CD4-positive, CD25-positive, alpha-beta regulatory T cell (primary cell): ENCODE measurements around the gene LRRC73. TPM values are rescaled to one million over a fixed set of nuclear protein-coding genes. Genes with fewer than 3 reads are reported as not detected.
"Not testable (repeated sequence)": the region's sequence is repeated elsewhere in the genome, so short reads cannot be mapped to it uniquely, and the experiment has no call there.

Source experiments
- ATAC-seq, 2 donors: fragments of 150-1000 bp; cut with Tn5 transposase; one replicate each; pipeline ENCODE4 v1.10.0; 2021; ENCODE audit warnings: low read depth in 2 of 2, moderate number of reproducible peaks in 2 of 2, moderate library complexity in 1 of 2
- DNase-seq, 3 donors: peaks; one replicate each; pipeline versions ENCODE4 v3.0.0 to v3.0.0-alpha.2; 2012 to 2022; ENCODE audit warnings: mixed read lengths in 1 of 3
- H3K27ac ChIP-seq: one replicate; pipeline ENCODE4 v1.7.0; 2013; ENCODE audit warnings: mild to moderate bottlenecking, low read length; ENCODE audit not compliant: insufficient read depth, poor library complexity, severe bottlenecking
- H3K27me3 ChIP-seq: one replicate; pipeline ENCODE4 v1.7.0; 2013; ENCODE audit warnings: low read length; ENCODE audit not compliant: control insufficient read depth, insufficient read depth
- H3K36me3 ChIP-seq: one replicate; pipeline ENCODE4 v1.7.0; 2013; ENCODE audit warnings: mild to moderate bottlenecking, low read length, moderate library complexity; ENCODE audit not compliant: control insufficient read depth, insufficient read depth
- H3K4me1 ChIP-seq: 2 replicates; pipeline ENCODE4 v1.7.0; 2013; ENCODE audit warnings: mild to moderate bottlenecking, low read length; ENCODE audit not compliant: insufficient read depth, control insufficient read depth, poor library complexity, severe bottlenecking
- H3K4me3 ChIP-seq: one replicate; pipeline ENCODE4 v1.7.0; 2013; ENCODE audit warnings: low read depth, mild to moderate bottlenecking, low read length, moderate library complexity
- H3K9me3 ChIP-seq, 2 experiments: 1 replicate in 1 of 2; 2 replicates in 1 of 2; pipeline ENCODE4 v1.7.0; 2013; ENCODE audit warnings: low read length in 2 of 2, mild to moderate bottlenecking in 1 of 2, moderate library complexity in 1 of 2; ENCODE audit not compliant: control insufficient read depth in 2 of 2
- H3K27ac Mint-ChIP-seq, 3 donors: one replicate each; pipeline ENCODE4 v1.8.0; 2020 to 2022; ENCODE audit warnings: mild to moderate bottlenecking in 3 of 3, mixed read lengths in 3 of 3, moderate library complexity in 2 of 3
- H3K27me3 Mint-ChIP-seq: one replicate; pipeline ENCODE4 v1.8.0; 2022; ENCODE audit warnings: mild to moderate bottlenecking, mixed read lengths
- H3K36me3 Mint-ChIP-seq: one replicate; pipeline ENCODE4 v1.8.0; 2020; ENCODE audit warnings: mixed read lengths
- H3K4me1 Mint-ChIP-seq, 4 donors: one replicate each; pipeline ENCODE4 v1.8.0; 2020 to 2022; ENCODE audit warnings: mixed read lengths in 4 of 4, mild to moderate bottlenecking in 1 of 4
- H3K4me3 Mint-ChIP-seq, 4 donors: one replicate each; pipeline ENCODE4 v1.8.0; 2020 to 2022; ENCODE audit warnings: mild to moderate bottlenecking in 4 of 4, mixed read lengths in 4 of 4, moderate library complexity in 3 of 4
- H3K9me3 Mint-ChIP-seq, 7 donors: one replicate each; pipeline ENCODE4 v1.8.0; 2020 to 2022; ENCODE audit warnings: mixed read lengths in 7 of 7, mild to moderate bottlenecking in 3 of 7, moderate library complexity in 2 of 7
- polyA plus RNA-seq, 4 donors: library from polyadenylated mRNA; unstranded; fragments of 300-500 nt; fragmentation: Illumina TruSeq; gene quantifications; one replicate each; pipeline ENCODE4 v1.2.3, GENCODE V29; 2021
- total RNA-seq: library from RNA; stranded (reverse); gene quantifications from one replicate; pipeline ENCODE4 v1.2.3, GENCODE V29; 2022

Gene LRRC73
- total and polyA plus RNA-seq, 5 donors from 2014 or later: 0.30 TPM; not detected in 4

GRCh38 chr6:43539409-43539808 lies 29.3 kb upstream of the LRRC73 start:
- not testable (repeated sequence) for H3K4me1 ChIP-seq, H3K27me3 Mint-ChIP-seq
- peaks cover 23% of the 10 kb centered on the region for H3K36me3 Mint-ChIP-seq

DNA sequence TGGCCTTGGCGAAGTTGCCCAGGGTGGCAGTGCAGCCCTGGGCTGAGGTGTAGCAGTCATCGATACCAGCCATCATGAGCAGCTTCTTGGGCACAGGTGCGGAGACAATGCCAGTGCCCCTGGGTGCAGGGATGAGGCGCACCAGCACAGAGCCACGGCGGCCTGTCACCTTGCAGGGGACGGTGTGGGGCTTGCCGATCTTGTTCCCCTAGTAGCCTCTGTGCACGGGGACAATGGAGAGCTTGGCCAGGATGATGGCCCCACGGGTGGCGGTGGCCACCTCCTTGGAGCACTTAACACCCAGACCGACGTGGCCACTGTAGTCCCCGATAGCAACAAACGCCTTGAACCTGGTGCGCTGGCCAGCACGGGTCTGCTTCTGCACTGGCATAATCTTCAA lies 28.8 kb upstream of the LRRC73 start:
- H3K36me3 ChIP-seq: peaks cover 47% of the 10 kb centered on the region
- not testable (repeated sequence) for H3K9me3 ChIP-seq, H3K4me1 ChIP-seq, H3K27ac ChIP-seq, H3K27ac Mint-ChIP-seq, H3K27me3 Mint-ChIP-seq, H3K9me3 Mint-ChIP-seq, DNase-seq, H3K4me3 ChIP-seq, H3K4me1 Mint-ChIP-seq, ATAC-seq, H3K27me3 ChIP-seq, H3K4me3 Mint-ChIP-seq
- peaks cover 24% of the 10 kb centered on the region for H3K36me3 Mint-ChIP-seq

More at GRCh38 chr6:43539409-43539808, 29.3 kb upstream of the LRRC73 start:
- not testable (repeated sequence) for H3K27me3 ChIP-seq, H3K9me3 Mint-ChIP-seq, ATAC-seq, DNase-seq, H3K27ac Mint-ChIP-seq, H3K4me1 Mint-ChIP-seq, H3K4me3 ChIP-seq, H3K9me3 ChIP-seq, H3K27ac ChIP-seq, H3K4me3 Mint-ChIP-seq
- peaks cover 51% of the 10 kb centered on the region for H3K36me3 ChIP-seq

GRCh38 chr6:43532201-43532600 lies 22.1 kb upstream of the LRRC73 start:
- H3K27me3 ChIP-seq: no peaks in the 10 kb centered on the region
- Mint-ChIP-seq H3K27ac (no peak overlapping the region), H3K36me3 (peaks cover 40% of the 10 kb centered on the region), H3K27me3 (no peaks in the 10 kb centered on the region), H3K9me3 (peaks cover 0 to 2% (median 0%) of the 10 kb centered on the region in 7 donors), H3K4me1 (no peaks in the 10 kb centered on the region), H3K4me3 (no peak overlapping the region)
- no peaks in the 10 kb centered on the region for H3K9me3 ChIP-seq
- H3K4me3 ChIP-seq: no peak overlapping the region
- no peaks in the 10 kb centered on the region for H3K4me1 ChIP-seq
- H3K36me3 ChIP-seq: peaks cover 57% of the 10 kb centered on the region
- DNase-seq: no peak
- no peak overlapping the region for H3K27ac ChIP-seq
- no peak for ATAC-seq

- Histone ChIP-seq H3K4me3 (no peak overlapping the region), H3K27ac (no peak overlapping the region), H3K36me3 (peaks cover 94% of the 10 kb centered on the region), H3K9me3 (no peaks in the 10 kb centered on the region), H3K27me3 (no peaks in the 10 kb centered on the region), H3K4me1 (no peaks in the 10 kb centered on the region)
- DNase-seq (no peak), ATAC-seq (no peak)
- Mint-ChIP-seq H3K27me3 (no peaks in the 10 kb centered on the region), H3K4me1 (peaks cover 0 to 3% (median 2%) of the 10 kb centered on the region in 4 donors), H3K36me3 (peaks cover 49% of the 10 kb centered on the region), H3K27ac (no peak overlapping the region), H3K9me3 (peaks cover 0 to 2% (median 0%) of the 10 kb centered on the region in 7 donors), H3K4me3 (no peak overlapping the region)
Measured at GRCh38 chr6:43524483-43524961, 14.4 kb upstream of the LRRC73 start.

- Mint-ChIP-seq H3K9me3 (peaks cover 0 to 2% (median 0%) of the 10 kb centered on the region in 7 donors), H3K4me1 (peaks cover 0 to 3% (median 2%) of the 10 kb centered on the region in 4 donors), H3K27me3 (no peaks in the 10 kb centered on the region), H3K4me3 (no peak overlapping the region), H3K27ac (peak overlapping the region in 2 of 3 donors; percentile 26 to 87), H3K36me3 (peaks cover 46% of the 10 kb centered on the region)
- Histone ChIP-seq H3K27me3 (no peaks in the 10 kb centered on the region), H3K4me1 (peaks cover 6% of the 10 kb centered on the region), H3K27ac (no peak overlapping the region), H3K4me3 (no peak overlapping the region), H3K9me3 (no peaks in the 10 kb centered on the region), H3K36me3 (peaks cover 88% of the 10 kb centered on the region)
- ATAC-seq (no peak), DNase-seq (no peak)
Measured at GRCh38 chr6:43523284-43523683, 13.1 kb upstream of the LRRC73 start.

DNA sequence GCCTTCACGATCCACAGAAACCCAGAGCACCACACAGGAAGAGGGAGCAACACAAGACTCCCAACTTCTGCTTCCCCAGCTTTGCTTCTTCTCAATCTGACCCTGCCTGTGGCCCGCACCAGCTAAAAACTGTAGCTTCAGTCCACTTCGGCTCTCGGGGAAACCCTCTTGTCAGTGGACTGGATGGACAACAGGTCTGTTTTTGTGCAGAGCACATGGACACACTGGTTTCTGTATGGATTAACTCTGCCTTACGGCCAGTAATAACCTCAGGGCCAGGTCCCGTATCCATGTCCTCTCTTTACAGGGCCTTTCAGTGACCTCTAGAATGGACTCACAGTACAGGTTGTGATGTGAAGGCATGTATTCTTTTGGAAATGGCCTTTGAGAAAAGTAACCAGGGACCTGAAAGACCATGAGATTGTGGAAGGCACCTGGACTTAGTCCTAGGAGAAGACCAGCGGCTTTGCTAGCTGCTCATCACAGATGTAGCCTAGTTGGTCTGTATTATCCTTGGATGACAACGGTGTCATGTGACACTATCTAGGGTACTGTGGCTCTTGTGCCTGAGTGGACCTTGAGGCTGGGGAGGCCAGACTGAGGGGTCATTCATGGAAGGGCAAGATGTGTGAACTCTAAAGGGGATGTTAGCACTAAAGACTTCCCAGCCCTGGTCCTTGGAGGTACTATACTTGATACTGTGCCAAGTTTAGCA lies 12.6 kb upstream of the LRRC73 start:
- Histone ChIP-seq H3K4me1 (peaks cover 12% of the 10 kb centered on the region), H3K9me3 (no peaks in the 10 kb centered on the region), H3K27me3 (no peaks in the 10 kb centered on the region), H3K36me3 (peaks cover 82% of the 10 kb centered on the region), H3K4me3 (no peak overlapping the region), H3K27ac (no peak overlapping the region)
- no peak for ATAC-seq
- Mint-ChIP-seq H3K27ac (peak overlapping the region in 1 of 3 donors; percentile 87), H3K36me3 (peaks cover 42% of the 10 kb centered on the region), H3K4me1 (peaks cover 0 to 3% (median 2%) of the 10 kb centered on the region in 4 donors), H3K4me3 (no peak overlapping the region), H3K9me3 (peaks cover 0 to under 1% (median 0%) of the 10 kb centered on the region in 7 donors), H3K27me3 (no peaks in the 10 kb centered on the region)
- DNase-seq: no peak

DNA sequence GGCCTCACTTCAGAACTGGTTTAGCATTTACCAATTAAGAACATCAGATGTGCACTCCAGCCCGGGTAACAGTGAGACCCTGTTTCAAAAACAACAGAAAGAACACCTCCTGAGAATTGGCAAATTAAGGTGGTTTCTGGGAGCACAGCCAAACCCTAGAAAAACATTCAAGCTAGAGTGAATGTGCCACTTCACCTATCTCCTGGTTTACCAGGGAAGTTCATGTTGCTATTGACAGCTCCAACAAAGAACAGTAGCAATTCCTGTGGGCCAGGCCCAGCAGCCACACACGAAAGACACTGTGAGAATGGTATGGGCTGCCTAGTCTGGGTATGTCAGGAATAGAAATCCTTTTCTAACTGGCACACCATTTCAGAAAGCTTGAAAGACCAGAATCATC lies 11.7 kb upstream of the LRRC73 start:
- no peak overlapping the region for H3K4me3 ChIP-seq
- DNase-seq (no peak), ATAC-seq (no peak)
- no peaks in the 10 kb centered on the region for H3K9me3 ChIP-seq
- H3K9me3 Mint-ChIP-seq: no peaks in the 10 kb centered on the region
- H3K27me3 ChIP-seq: no peaks in the 10 kb centered on the region
- no peak overlapping the region for H3K27ac Mint-ChIP-seq
- no peak overlapping the region for H3K4me3 Mint-ChIP-seq
- H3K36me3 Mint-ChIP-seq: peaks cover 33% of the 10 kb centered on the region
- H3K4me1 ChIP-seq: peaks cover 19% of the 10 kb centered on the region
- H3K27ac ChIP-seq: no peak overlapping the region
- no peaks in the 10 kb centered on the region for H3K27me3 Mint-ChIP-seq
- H3K4me1 Mint-ChIP-seq: peaks cover 0 to 3% (median 2%) of the 10 kb centered on the region in 4 donors
- H3K36me3 ChIP-seq: peaks cover 74% of the 10 kb centered on the region

- Mint-ChIP-seq H3K27ac (no peak overlapping the region), H3K27me3 (no peaks in the 10 kb centered on the region), H3K9me3 (no peaks in the 10 kb centered on the region), H3K36me3 (peaks cover 27% of the 10 kb centered on the region), H3K4me3 (peak overlapping the region in 2 of 4 donors; percentile 19 to 33), H3K4me1 (peaks cover 0 to 12% (median 4%) of the 10 kb centered on the region in 4 donors)
- no peak overlapping the region for H3K27ac ChIP-seq
- no peaks in the 10 kb centered on the region for H3K9me3 ChIP-seq
- ATAC-seq (no peak), DNase-seq (no peak)
- peaks cover 61% of the 10 kb centered on the region for H3K36me3 ChIP-seq
- H3K4me1 ChIP-seq: peaks cover 34% of the 10 kb centered on the region
- no peak overlapping the region for H3K4me3 ChIP-seq
- H3K27me3 ChIP-seq: no peaks in the 10 kb centered on the region
Measured at GRCh38 chr6:43520097-43520496, 10.0 kb upstream of the LRRC73 start.
